ENCODE data around the gene AMELX. TPM values are rescaled to one million over a fixed set of nuclear protein-coding genes. Genes with fewer than 3 reads are reported as not detected.

AMELX gene
- total and polyA plus RNA-seq, 2 of the 13 experiments (the other 11 are each of a cell fraction or from before 2014, with no cell fraction given), result not detected

DNA sequence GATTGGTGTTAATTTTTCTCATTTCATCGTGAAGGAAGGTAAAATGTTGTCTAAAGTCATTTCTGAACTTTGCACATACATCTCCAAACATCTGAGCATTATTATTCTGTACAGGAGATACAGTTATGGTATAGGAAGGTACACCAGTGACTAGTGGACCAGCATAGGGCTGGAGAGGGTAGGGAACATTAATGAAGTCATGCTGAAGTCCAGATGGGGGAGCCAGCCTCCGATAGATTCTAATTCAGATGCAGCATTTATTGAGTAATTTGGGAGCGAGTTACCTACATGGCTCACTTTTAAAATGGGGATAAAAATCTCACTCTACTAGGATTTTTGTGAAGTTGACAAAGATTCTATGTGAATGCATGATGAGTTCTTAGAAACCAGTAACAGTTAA, 34.9 kb downstream of the AMELX start (continued):
- TF ChIP-seq, protein P1, sequence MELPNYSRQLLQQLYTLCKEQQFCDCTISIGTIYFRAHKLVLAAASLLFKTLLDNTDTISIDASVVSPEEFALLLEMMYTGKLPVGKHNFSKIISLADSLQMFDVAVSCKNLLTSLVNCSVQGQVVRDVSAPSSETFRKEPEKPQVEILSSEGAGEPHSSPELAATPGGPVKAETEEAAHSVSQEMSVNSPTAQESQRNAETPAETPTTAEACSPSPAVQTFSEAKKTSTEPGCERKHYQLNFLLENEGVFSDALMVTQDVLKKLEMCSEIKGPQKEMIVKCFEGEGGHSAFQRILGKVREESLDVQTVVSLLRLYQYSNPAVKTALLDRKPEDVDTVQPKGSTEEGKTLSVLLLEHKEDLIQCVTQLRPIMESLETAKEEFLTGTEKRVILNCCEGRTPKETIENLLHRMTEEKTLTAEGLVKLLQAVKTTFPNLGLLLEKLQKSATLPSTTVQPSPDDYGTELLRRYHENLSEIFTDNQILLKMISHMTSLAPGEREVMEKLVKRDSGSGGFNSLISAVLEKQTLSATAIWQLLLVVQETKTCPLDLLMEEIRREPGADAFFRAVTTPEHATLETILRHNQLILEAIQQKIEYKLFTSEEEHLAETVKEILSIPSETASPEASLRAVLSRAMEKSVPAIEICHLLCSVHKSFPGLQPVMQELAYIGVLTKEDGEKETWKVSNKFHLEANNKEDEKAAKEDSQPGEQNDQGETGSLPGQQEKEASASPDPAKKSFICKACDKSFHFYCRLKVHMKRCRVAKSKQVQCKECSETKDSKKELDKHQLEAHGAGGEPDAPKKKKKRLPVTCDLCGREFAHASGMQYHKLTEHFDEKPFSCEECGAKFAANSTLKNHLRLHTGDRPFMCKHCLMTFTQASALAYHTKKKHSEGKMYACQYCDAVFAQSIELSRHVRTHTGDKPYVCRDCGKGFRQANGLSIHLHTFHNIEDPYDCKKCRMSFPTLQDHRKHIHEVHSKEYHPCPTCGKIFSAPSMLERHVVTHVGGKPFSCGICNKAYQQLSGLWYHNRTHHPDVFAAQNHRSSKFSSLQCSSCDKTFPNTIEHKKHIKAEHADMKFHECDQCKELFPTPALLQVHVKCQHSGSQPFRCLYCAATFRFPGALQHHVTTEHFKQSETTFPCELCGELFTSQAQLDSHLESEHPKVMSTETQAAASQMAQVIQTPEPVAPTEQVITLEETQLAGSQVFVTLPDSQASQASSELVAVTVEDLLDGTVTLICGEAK (IDR thresholded peaks at IDR 0.05), result no peak
- TF ChIP-seq, protein P1 (CRISPR knock-in tag; IDR thresholded peaks at IDR 0.05), result no peak
- TF ChIP-seq MED1 (CRISPR knock-in tag; IDR thresholded peaks at IDR 0.05) (no peak), MATR3 (CRISPR knock-in tag; IDR thresholded peaks at IDR 0.05) (no peak), U2AF1 (optimal IDR thresholded peaks at IDR 0.05; ENCODE audit: low read depth, low read length) (no peak), ZNF780A (CRISPR knock-in tag; IDR thresholded peaks at IDR 0.05) (no peak), MTA1 (CRISPR knock-in tag; IDR thresholded peaks at IDR 0.05; ENCODE audit: borderline replicate concordance) (no peak), ZFY (CRISPR knock-in tag; IDR thresholded peaks at IDR 0.05) (no peak), FLYWCH1 (CRISPR knock-in tag; IDR thresholded peaks at IDR 0.05) (no peak)
- TF ChIP-seq, protein P2, sequence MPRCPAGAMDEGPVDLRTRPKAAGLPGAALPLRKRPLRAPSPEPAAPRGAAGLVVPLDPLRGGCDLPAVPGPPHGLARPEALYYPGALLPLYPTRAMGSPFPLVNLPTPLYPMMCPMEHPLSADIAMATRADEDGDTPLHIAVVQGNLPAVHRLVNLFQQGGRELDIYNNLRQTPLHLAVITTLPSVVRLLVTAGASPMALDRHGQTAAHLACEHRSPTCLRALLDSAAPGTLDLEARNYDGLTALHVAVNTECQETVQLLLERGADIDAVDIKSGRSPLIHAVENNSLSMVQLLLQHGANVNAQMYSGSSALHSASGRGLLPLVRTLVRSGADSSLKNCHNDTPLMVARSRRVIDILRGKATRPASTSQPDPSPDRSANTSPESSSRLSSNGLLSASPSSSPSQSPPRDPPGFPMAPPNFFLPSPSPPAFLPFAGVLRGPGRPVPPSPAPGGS (CRISPR knock-in tag; IDR thresholded peaks at IDR 0.05), result no peak
- TF ChIP-seq, protein P3, sequence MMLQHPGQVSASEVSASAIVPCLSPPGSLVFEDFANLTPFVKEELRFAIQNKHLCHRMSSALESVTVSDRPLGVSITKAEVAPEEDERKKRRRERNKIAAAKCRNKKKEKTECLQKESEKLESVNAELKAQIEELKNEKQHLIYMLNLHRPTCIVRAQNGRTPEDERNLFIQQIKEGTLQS (CRISPR knock-in tag; IDR thresholded peaks at IDR 0.05), result no peak
- TF ChIP-seq, protein P4, sequence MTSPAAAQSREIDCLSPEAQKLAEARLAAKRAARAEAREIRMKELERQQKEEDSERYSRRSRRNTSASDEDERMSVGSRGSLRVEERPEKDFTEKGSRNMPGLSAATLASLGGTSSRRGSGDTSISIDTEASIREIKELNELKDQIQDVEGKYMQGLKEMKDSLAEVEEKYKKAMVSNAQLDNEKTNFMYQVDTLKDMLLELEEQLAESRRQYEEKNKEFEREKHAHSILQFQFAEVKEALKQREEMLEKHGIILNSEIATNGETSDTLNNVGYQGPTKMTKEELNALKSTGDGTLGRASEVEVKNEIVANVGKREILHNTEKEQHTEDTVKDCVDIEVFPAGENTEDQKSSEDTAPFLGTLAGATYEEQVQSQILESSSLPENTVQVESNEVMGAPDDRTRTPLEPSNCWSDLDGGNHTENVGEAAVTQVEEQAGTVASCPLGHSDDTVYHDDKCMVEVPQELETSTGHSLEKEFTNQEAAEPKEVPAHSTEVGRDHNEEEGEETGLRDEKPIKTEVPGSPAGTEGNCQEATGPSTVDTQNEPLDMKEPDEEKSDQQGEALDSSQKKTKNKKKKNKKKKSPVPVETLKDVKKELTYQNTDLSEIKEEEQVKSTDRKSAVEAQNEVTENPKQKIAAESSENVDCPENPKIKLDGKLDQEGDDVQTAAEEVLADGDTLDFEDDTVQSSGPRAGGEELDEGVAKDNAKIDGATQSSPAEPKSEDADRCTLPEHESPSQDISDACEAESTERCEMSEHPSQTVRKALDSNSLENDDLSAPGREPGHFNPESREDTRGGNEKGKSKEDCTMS (CRISPR knock-in tag; conservative IDR thresholded peaks at IDR 0.05), result no peak
- TF ChIP-seq, protein P5, sequence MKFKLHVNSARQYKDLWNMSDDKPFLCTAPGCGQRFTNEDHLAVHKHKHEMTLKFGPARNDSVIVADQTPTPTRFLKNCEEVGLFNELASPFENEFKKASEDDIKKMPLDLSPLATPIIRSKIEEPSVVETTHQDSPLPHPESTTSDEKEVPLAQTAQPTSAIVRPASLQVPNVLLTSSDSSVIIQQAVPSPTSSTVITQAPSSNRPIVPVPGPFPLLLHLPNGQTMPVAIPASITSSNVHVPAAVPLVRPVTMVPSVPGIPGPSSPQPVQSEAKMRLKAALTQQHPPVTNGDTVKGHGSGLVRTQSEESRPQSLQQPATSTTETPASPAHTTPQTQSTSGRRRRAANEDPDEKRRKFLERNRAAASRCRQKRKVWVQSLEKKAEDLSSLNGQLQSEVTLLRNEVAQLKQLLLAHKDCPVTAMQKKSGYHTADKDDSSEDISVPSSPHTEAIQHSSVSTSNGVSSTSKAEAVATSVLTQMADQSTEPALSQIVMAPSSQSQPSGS (CRISPR knock-in tag; IDR thresholded peaks at IDR 0.05), result no peak
